GM10248 (cell line): Measurements from ENCODE around the gene NTF3.

ENCODE experiments used
- CTCF ChIA-PET: fragments of 300-600 bp; sonication (Branson Sonifier 250); formaldehyde crosslinking; extraction: SDS; loops from one replicate; lab custom pipeline; 2021; ENCODE audit warnings: antibody characterized with exemption; lab: Yijun Ruan, JAX
- POLR2A ChIA-PET: fragments of 350-650 bp; sonication (Branson Sonifier 250); formaldehyde crosslinking; extraction: SDS; loops from one replicate; lab custom pipeline; 2020; ENCODE audit warnings: antibody characterized with exemption; lab: Yijun Ruan, JAX
- DNase-seq: peaks from one replicate; pipeline ENCODE4 v3.0.0; 2012; ENCODE audit errors: extremely low spot score
- TF ChIP-seq, protein P1 (sequence below): IDR thresholded peaks from 2 replicates; pipeline ENCODE4 v1.5.1; 2012; ENCODE audit warnings: mild to moderate bottlenecking, low read depth; ENCODE audit errors: extremely low read depth, missing control alignments, control extremely low read depth

The NTF3 gene

GRCh38 chr12:5505116-5505515, 73.2 kb downstream of the NTF3 start:
- no peak for DNase-seq
- POLR2A ChIA-PET, result no interaction called here
- TF ChIP-seq, protein P1, sequence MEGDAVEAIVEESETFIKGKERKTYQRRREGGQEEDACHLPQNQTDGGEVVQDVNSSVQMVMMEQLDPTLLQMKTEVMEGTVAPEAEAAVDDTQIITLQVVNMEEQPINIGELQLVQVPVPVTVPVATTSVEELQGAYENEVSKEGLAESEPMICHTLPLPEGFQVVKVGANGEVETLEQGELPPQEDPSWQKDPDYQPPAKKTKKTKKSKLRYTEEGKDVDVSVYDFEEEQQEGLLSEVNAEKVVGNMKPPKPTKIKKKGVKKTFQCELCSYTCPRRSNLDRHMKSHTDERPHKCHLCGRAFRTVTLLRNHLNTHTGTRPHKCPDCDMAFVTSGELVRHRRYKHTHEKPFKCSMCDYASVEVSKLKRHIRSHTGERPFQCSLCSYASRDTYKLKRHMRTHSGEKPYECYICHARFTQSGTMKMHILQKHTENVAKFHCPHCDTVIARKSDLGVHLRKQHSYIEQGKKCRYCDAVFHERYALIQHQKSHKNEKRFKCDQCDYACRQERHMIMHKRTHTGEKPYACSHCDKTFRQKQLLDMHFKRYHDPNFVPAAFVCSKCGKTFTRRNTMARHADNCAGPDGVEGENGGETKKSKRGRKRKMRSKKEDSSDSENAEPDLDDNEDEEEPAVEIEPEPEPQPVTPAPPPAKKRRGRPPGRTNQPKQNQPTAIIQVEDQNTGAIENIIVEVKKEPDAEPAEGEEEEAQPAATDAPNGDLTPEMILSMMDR, result no peak
- CTCF ChIA-PET, result no interaction called here

- TF ChIP-seq, protein P1, result no peak
- CTCF ChIA-PET, result interaction anchor here (1.4 kb wide), 1 partner anchor 260 kb away, joined by 3 read pairs; no protein-coding TSS in a partner anchor
- DNase-seq, result no peak
- POLR2A ChIA-PET, result no interaction called here
Measured at GRCh38 chr12:5505751-5506150, 73.8 kb downstream of the NTF3 start.

DNA sequence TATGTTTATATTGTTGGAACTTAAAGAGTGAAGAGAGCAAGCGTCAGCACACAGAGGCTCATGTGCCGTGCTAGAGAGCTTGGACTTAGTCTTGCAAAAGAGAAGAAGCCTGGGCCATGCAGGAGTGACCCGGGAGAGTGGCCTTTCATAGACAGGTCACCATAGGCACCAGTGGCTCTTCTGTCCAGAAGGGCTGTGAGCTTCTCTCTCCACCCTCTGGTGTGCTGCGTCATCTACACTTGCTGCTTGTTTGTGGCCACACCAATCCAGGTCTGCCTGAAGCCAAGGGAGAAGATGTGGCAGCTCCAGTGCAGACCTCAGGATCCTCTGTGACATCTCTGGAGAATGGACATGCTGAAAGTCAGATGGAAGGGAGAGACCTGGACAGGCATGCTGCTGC, 74.4 kb downstream of the NTF3 start:
- ChIA-PET POLR2A (no interaction called here), CTCF (interaction anchor here (1.4 kb wide), 1 partner anchor 260 kb away, joined by 3 read pairs; no protein-coding TSS in a partner anchor)
- TF ChIP-seq, protein P1, result no peak
- DNase-seq, result no peak

GRCh38 chr12:5506821-5507231, 74.9 kb downstream of the NTF3 start:
- CTCF ChIA-PET, result interaction anchor here (1.4 kb wide), 1 partner anchor 261 kb away, joined by 3 read pairs; no protein-coding TSS in a partner anchor
- TF ChIP-seq, protein P1, result no peak
- DNase-seq, result no peak
- POLR2A ChIA-PET, result no interaction called here

GRCh38 chr12:5507401-5507935, 75.6 kb downstream of the NTF3 start:
- TF ChIP-seq, protein P1, result no peak
- DNase-seq, result no peak
- CTCF ChIA-PET, result no interaction called here
- POLR2A ChIA-PET, result no interaction called here

GRCh38 chr12:5507944-5508343, 76.0 kb downstream of the NTF3 start:
- TF ChIP-seq, protein P1, result no peak
- POLR2A ChIA-PET, result no interaction called here
- no peak for DNase-seq
- CTCF ChIA-PET, result no interaction called here
